ENCODE data around the gene HNF4A. TPM values are rescaled to one million over a fixed set of nuclear protein-coding genes. Genes with fewer than 3 reads are reported as not detected.

Gene HNF4A
- total RNA-seq, 3 donors from 2014 or later (not counting 1 experiment from before 2014, with no cell fraction given) = not detected

- Mint-ChIP-seq H3K27ac (no peak overlapping the region), H3K4me1 (no peaks in the 10 kb centered on the region), H3K9me3 (no peaks in the 10 kb centered on the region), H3K36me3 (no peaks in the 10 kb centered on the region), H3K27me3 (ENCODE audit: low read depth in 2 of 2) (no peaks in the 10 kb centered on the region), H3K4me3 (no peak overlapping the region)
- Histone ChIP-seq H3K4me1 (ENCODE audit: control insufficient read depth, insufficient read depth, low read length) (no peaks in the 10 kb centered on the region), H3K36me3 (ENCODE audit: control insufficient read depth, insufficient read depth, low read length) (no peaks in the 10 kb centered on the region), H3K27me3 (ENCODE audit: control insufficient read depth, insufficient read depth, low read length) (no peaks in the 10 kb centered on the region), H3K27ac (ENCODE audit: low read length) (no peak overlapping the region), H3K4me3 (ENCODE audit: low read length) (no peak overlapping the region), H3K9me3 (ENCODE audit: control insufficient read depth, insufficient read depth, low read length) (no peaks in the 10 kb centered on the region)
- peak; percentile 13 for TF ChIP-seq CTCF (IDR thresholded peaks at IDR 0.05)
- intact Hi-C loops (cut with micrococcal nuclease) = loop anchor here (10.0 kb wide), 1 partner anchor 246 kb away; the partner anchor contains the start of gene OSER1
- 11% methylated on average over 3 of the region's 3 CpGs for WGBS (ENCODE audit: insufficient coverage)
- DNase-seq = peak in 1 of 2 donors; percentile 45
- peak in 2 of 3 donors; percentile 29 to 34 for ATAC-seq
Observed at GRCh38 chr20:44460795-44461141, 105.3 kb downstream of the HNF4A start.

- Mint-ChIP-seq H3K27ac (no peak overlapping the region), H3K36me3 (no peaks in the 10 kb centered on the region)
- 83% methylated on average over 6 of the region's 6 CpGs for WGBS (ENCODE audit: insufficient coverage)
Observed at GRCh38 chr20:44461142-44461802, 105.8 kb downstream of the HNF4A start.

GRCh38 chr20:44461803-44462174 is 106.3 kb downstream of the HNF4A start:
- intact Hi-C loops (cut with micrococcal nuclease) = loop anchor here (10.0 kb wide), 1 partner anchor 247 kb away; the partner anchor contains the start of gene OSER1
- H3K27ac ChIP-seq (ENCODE audit: low read length) = no peak overlapping the region
- Mint-ChIP-seq H3K9me3 (no peaks in the 10 kb centered on the region), H3K27me3 (ENCODE audit: low read depth in 2 of 2) (no peaks in the 10 kb centered on the region), H3K36me3 (no peaks in the 10 kb centered on the region), H3K4me1 (no peaks in the 10 kb centered on the region), H3K4me3 (no peak overlapping the region), H3K27ac (no peak overlapping the region)
- no peak overlapping the region for H3K4me3 ChIP-seq (ENCODE audit: low read length)
- DNase-seq (no peak), ATAC-seq (no peak)
- WGBS (ENCODE audit: insufficient coverage) = 89% methylated on average over 5 of the region's 5 CpGs
- TF ChIP-seq CTCF (IDR thresholded peaks at IDR 0.05) = no peak
- no peaks in the 10 kb centered on the region for H3K9me3 ChIP-seq (ENCODE audit: control insufficient read depth, insufficient read depth, low read length)
- no peaks in the 10 kb centered on the region for H3K4me1 ChIP-seq (ENCODE audit: control insufficient read depth, insufficient read depth, low read length)
- no peaks in the 10 kb centered on the region for H3K36me3 ChIP-seq (ENCODE audit: control insufficient read depth, insufficient read depth, low read length)
- no peaks in the 10 kb centered on the region for H3K27me3 ChIP-seq (ENCODE audit: control insufficient read depth, insufficient read depth, low read length)

More at GRCh38 chr20:44461142-44461802, 105.8 kb downstream of the HNF4A start:
- intact Hi-C loops (cut with micrococcal nuclease) = loop anchor here (10.0 kb wide), 1 partner anchor 246 kb away; the partner anchor contains the start of gene OSER1
- no peak overlapping the region for H3K4me3 ChIP-seq (ENCODE audit: low read length)
- H3K27me3 ChIP-seq (ENCODE audit: control insufficient read depth, insufficient read depth, low read length) = no peaks in the 10 kb centered on the region
- H3K9me3 ChIP-seq (ENCODE audit: control insufficient read depth, insufficient read depth, low read length) = no peaks in the 10 kb centered on the region
- no peak for TF ChIP-seq CTCF (IDR thresholded peaks at IDR 0.05)
- no peaks in the 10 kb centered on the region for H3K4me1 Mint-ChIP-seq
- no peaks in the 10 kb centered on the region for H3K4me1 ChIP-seq (ENCODE audit: control insufficient read depth, insufficient read depth, low read length)
- no peaks in the 10 kb centered on the region for H3K27me3 Mint-ChIP-seq (ENCODE audit: low read depth in 2 of 2)
- no peaks in the 10 kb centered on the region for H3K36me3 ChIP-seq (ENCODE audit: control insufficient read depth, insufficient read depth, low read length)
- DNase-seq (no peak), ATAC-seq (no peak)
- no peak overlapping the region for H3K4me3 Mint-ChIP-seq
- H3K9me3 Mint-ChIP-seq = no peaks in the 10 kb centered on the region
- no peak overlapping the region for H3K27ac ChIP-seq (ENCODE audit: low read length)

- no peaks in the 10 kb centered on the region for H3K9me3 Mint-ChIP-seq
- intact Hi-C loops (cut with micrococcal nuclease) = loop anchor here (10.0 kb wide), 1 partner anchor 249 kb away; the partner anchor contains the start of gene OSER1
- no peak for TF ChIP-seq CTCF (IDR thresholded peaks at IDR 0.05)
Observed at GRCh38 chr20:44463466-44463865, 108.0 kb downstream of the HNF4A start.

More at GRCh38 chr20:44463466-44463865, 108.0 kb downstream of the HNF4A start:
- Histone ChIP-seq H3K4me3 (ENCODE audit: low read length) (no peak overlapping the region), H3K27ac (ENCODE audit: low read length) (no peak overlapping the region), H3K36me3 (ENCODE audit: control insufficient read depth, insufficient read depth, low read length) (no peaks in the 10 kb centered on the region), H3K27me3 (ENCODE audit: control insufficient read depth, insufficient read depth, low read length) (no peaks in the 10 kb centered on the region), H3K9me3 (ENCODE audit: control insufficient read depth, insufficient read depth, low read length) (no peaks in the 10 kb centered on the region), H3K4me1 (ENCODE audit: control insufficient read depth, insufficient read depth, low read length) (no peaks in the 10 kb centered on the region)
- no peak for ATAC-seq
- 89% methylated on average over 4 of the region's 5 CpGs for WGBS (ENCODE audit: insufficient coverage)
- no peak for DNase-seq
- Mint-ChIP-seq H3K4me1 (no peaks in the 10 kb centered on the region), H3K36me3 (no peaks in the 10 kb centered on the region), H3K27me3 (ENCODE audit: low read depth in 2 of 2) (peaks cover 0 to 3% of the 10 kb centered on the region in 2 donors), H3K27ac (no peak overlapping the region), H3K4me3 (no peak overlapping the region)
